HFFc6 (cell line): Measurements from ENCODE around the gene GRPEL2. TPM values are rescaled to one million over a fixed set of nuclear protein-coding genes. Genes with fewer than 3 reads are reported as not detected.
A peak's percentile ranks its signal among the peaks of the same experiment; 100 is the strongest.
"Not testable (repeated sequence)": the region's sequence is repeated elsewhere in the genome, so short reads cannot be mapped to it uniquely, and the experiment has no call there.

Experiments
- DNase-seq: peaks from one replicate; pipeline ENCODE4 v3.0.0-alpha.2; 2018
- H3K27ac Mint-ChIP-seq: 2 replicates; pipeline ENCODE4 v1.8.0; 2020; ENCODE audit warnings: mild to moderate bottlenecking, mixed read lengths
- H3K27me3 Mint-ChIP-seq: 2 replicates; pipeline ENCODE4 v1.8.0; 2021; ENCODE audit warnings: mild to moderate bottlenecking, moderate library complexity, mixed read lengths; ENCODE audit not compliant: insufficient read depth
- H3K36me3 Mint-ChIP-seq: 2 replicates; pipeline ENCODE4 v1.8.0; 2021; ENCODE audit warnings: low read depth, mixed read lengths
- H3K4me1 Mint-ChIP-seq: 2 replicates; pipeline ENCODE4 v1.8.0; 2020; ENCODE audit warnings: low read depth, mixed read lengths
- H3K4me3 Mint-ChIP-seq: 2 replicates; pipeline ENCODE4 v1.8.0; 2020; ENCODE audit warnings: mild to moderate bottlenecking, moderate library complexity, mixed read lengths
- H3K9me3 Mint-ChIP-seq: 2 replicates; pipeline ENCODE4 v1.8.0; 2020; ENCODE audit warnings: mild to moderate bottlenecking, mixed read lengths
- CTCF ChIP-seq: fragments of 200-600 bp; sonication (generic); IDR thresholded peaks from 2 replicates; pipeline ENCODE4 v1.5.0; 2021; ENCODE audit warnings: antibody characterized with exemption, mild to moderate bottlenecking
- total RNA-seq, 6 experiments: library from RNA; stranded (reverse); fragmentation: NEBNext Ultra II Directional; extraction: Animal tissue kit (Norgen Biotek cat#: 25700); gene quantifications; 2 replicates in 1 of 6; 3 replicates in 5 of 6; pipeline ENCODE4 v1.2.3, GENCODE V29; 2021

GRPEL2 gene
- total RNA-seq, 6 experiments from 2014 or later: 15.6 to 18.9 (median 17.5) TPM

GRCh38 chr5:149386166-149386565, 40.9 kb downstream of the GRPEL2 start:
- H3K4me3 Mint-ChIP-seq: no peak overlapping the region
- DNase-seq: no peak
- H3K27ac Mint-ChIP-seq: no peak overlapping the region
- no peak for TF ChIP-seq CTCF
- H3K9me3 Mint-ChIP-seq: no peaks in the 10 kb centered on the region
- no peaks in the 10 kb centered on the region for H3K36me3 Mint-ChIP-seq
- H3K27me3 Mint-ChIP-seq: peaks cover 3% of the 10 kb centered on the region; the same call in 1 of the 2 replicates
- peaks cover 51% of the 10 kb centered on the region for H3K4me1 Mint-ChIP-seq

GRCh38 chr5:149387081-149387631, 41.9 kb downstream of the GRPEL2 start:
- Mint-ChIP-seq H3K27me3 (peaks cover 3% of the 10 kb centered on the region; the same call in 1 of the 2 replicates), H3K4me1 (peaks cover 46% of the 10 kb centered on the region), H3K27ac (peak overlapping the region; percentile 74), H3K4me3 (no peak overlapping the region; the same call in 1 of the 2 replicates), H3K36me3 (no peaks in the 10 kb centered on the region), H3K9me3 (no peaks in the 10 kb centered on the region)
- peak; percentile 53 for DNase-seq
- TF ChIP-seq CTCF: no peak

GRCh38 chr5:149387982-149388381, 42.7 kb downstream of the GRPEL2 start:
- no peaks in the 10 kb centered on the region for H3K36me3 Mint-ChIP-seq

GRCh38 chr5:149388498-149389190, 43.3 kb downstream of the GRPEL2 start:
- TF ChIP-seq CTCF: no peak
- Mint-ChIP-seq H3K9me3 (no peaks in the 10 kb centered on the region), H3K4me1 (peaks cover 50% of the 10 kb centered on the region), H3K4me3 (peak overlapping the region; percentile 2; the same call in 1 of the 2 replicates), H3K27ac (peak overlapping the region; percentile 74), H3K27me3 (peaks cover 3% of the 10 kb centered on the region; the same call in 1 of the 2 replicates), H3K36me3 (no peaks in the 10 kb centered on the region)
- no peak for DNase-seq

More at GRCh38 chr5:149387982-149388381, 42.7 kb downstream of the GRPEL2 start:
- Mint-ChIP-seq H3K9me3 (no peaks in the 10 kb centered on the region), H3K27me3 (peaks cover 3% of the 10 kb centered on the region; the same call in 1 of the 2 replicates), H3K4me1 (peaks cover 46% of the 10 kb centered on the region), H3K4me3 (no peak overlapping the region; the same call in none of the 2 replicates), H3K27ac (peak overlapping the region; percentile 74)
- DNase-seq: peak; percentile 68
- no peak for TF ChIP-seq CTCF

GRCh38 chr5:149389552-149390495, 44.5 kb downstream of the GRPEL2 start:
- no peak overlapping the region for H3K4me3 Mint-ChIP-seq
- H3K36me3 Mint-ChIP-seq: no peaks in the 10 kb centered on the region
- DNase-seq: no peak
- H3K27ac Mint-ChIP-seq: no peak overlapping the region
- peaks cover 3% of the 10 kb centered on the region; the same call in 1 of the 2 replicates for H3K27me3 Mint-ChIP-seq
- no peaks in the 10 kb centered on the region for H3K9me3 Mint-ChIP-seq
- TF ChIP-seq CTCF: no peak
- H3K4me1 Mint-ChIP-seq: peaks cover 51% of the 10 kb centered on the region

- H3K27ac Mint-ChIP-seq, H3K4me3 Mint-ChIP-seq, H3K36me3 Mint-ChIP-seq, H3K9me3 Mint-ChIP-seq, H3K27me3 Mint-ChIP-seq, DNase-seq: not testable (repeated sequence)
- peaks cover 51% of the 10 kb centered on the region for H3K4me1 Mint-ChIP-seq
Observed at GRCh38 chr5:149391076-149391475, 45.8 kb downstream of the GRPEL2 start.
